ENCODE measurements around the gene IQSEC1.
"Not testable (repeated sequence)": the region's sequence is repeated elsewhere in the genome, so short reads cannot be mapped to it uniquely, and the experiment has no call there.

IQSEC1 gene

GRCh38 chr3:12869035-12869621 lies 204.1 kb downstream of the IQSEC1 start:
- no peak for DNase-seq (ENCODE audit: low read depth)

DNA sequence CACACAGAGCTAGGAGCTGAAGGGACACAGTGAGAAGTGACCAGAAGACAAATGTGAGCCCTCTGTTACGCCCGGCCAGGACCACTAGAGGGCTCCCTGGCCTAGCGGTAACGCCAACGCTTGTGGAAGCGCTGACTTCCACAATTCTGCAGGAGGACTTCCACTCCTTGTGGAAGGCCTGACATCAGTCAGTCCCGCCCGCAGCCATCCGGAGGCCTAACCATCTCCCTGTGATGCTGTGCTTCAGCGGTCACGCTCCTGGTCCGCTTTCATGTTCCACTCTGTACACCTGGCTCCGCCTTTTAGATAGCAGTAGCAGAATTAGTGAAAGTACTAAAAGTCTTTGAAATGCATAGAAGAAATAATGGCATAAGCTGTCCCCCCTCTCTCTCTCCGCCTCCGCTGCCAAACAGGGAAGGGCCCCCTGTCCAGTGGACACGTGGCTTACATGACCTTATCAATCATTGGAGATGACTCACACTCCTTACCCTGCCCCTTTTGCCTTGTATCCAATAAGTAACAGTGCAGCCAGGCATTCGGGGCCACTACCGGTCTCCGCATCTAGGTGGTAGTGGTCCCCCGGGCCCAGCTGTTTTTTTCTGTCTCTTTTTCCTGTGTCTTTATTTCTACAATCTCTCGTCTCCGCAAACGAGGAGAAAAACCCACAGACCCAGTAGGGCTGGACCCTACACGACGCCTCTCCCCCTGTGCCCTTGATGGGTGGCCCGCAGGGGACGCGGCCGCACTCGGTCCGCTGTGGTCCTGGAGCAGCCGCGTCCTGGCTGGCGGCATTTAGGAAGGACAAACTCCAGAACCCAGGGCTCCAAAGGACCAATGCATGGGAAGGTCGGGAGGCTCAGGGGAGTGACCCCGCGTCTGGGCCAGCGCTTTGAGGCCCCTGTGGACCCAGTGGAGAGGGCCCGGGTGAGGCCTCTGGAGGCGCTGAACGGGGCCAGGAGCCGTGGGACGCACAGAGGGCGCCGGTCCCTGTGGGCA lies 204.9 kb downstream of the IQSEC1 start:
- DNase-seq (ENCODE audit: low read depth) = no peak

DNA sequence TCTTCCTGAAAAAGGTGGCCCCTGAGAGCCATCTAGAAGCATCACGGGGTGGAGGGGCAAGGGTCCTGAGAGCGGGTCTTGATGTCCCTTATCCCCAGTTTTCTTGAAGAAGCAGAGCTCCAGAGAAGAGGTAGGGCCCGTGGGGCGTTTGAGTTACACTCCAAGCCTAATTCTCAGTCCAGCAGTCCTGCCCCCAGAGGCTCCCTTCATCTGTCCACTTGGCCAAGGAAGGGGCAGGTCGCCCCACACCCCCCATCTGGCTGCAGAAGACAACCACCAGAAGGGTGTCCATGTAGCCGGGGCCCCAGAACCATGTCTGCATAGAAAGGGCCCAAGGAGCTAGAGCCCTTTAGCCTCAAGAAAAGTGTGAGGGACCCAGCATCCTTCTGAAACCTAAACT lies 206.4 kb downstream of the IQSEC1 start:
- DNase-seq (ENCODE audit: low read depth) = no peak

DNA sequence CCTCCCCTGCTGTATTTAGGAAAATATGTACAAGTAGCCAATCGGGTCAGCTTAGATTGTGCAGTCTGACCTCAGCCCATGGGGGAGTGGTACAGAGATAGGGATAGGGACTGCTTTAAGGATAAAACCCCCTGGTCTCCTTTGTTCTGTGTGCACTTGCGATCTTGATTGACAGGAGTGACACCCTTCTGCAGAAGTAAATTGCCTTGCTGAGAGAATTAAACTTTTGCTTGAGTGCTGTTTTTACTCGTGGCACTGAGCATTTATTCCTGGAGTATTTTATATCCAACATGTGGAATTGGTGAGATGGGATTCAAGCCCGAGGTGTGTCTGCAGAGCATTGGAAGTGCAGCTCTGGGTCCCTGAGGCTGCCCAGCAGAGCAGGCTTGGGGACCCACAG lies 208.0 kb downstream of the IQSEC1 start:
- no peak for DNase-seq (ENCODE audit: low read depth)

GRCh38 chr3:12862387-12862786 lies 210.8 kb downstream of the IQSEC1 start:
- no peak for DNase-seq (ENCODE audit: low read depth)

- no peak for DNase-seq (ENCODE audit: low read depth)
These were observed 211.6 kb downstream of the IQSEC1 start for GRCh38 chr3:12861611-12862010.

GRCh38 chr3:12859840-12860239 lies 213.4 kb downstream of the IQSEC1 start:
- no peak for DNase-seq (ENCODE audit: low read depth)

- no peak for DNase-seq (ENCODE audit: low read depth)
These were observed 216.6 kb downstream of the IQSEC1 start for GRCh38 chr3:12856626-12857025.

- DNase-seq (ENCODE audit: low read depth) = no peak
These were observed 218.7 kb downstream of the IQSEC1 start for GRCh38 chr3:12854565-12854964.

DNA sequence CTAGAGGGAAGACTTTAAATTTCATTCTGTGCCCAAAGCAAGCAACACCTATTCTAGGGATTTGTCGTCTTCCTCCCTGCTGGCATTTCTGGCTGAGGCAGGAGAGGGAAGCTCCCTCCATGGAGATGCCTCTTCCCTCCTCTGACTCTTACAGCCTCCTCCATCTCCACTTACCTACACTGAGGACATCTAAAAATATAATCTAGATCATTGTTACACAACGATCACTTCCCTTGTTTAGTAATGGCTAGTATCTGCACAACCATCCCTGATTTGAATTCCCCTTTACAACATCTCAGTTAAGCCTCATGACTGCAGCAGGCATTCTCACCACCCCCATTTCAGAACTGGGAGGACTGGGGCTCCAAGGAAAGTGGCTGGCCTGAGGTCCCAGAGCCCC lies 219.4 kb downstream of the IQSEC1 start:
- not testable (repeated sequence) for DNase-seq (ENCODE audit: low read depth)

GRCh38 chr3:12852201-12852600 lies 221.0 kb downstream of the IQSEC1 start:
- DNase-seq (ENCODE audit: low read depth) = no peak
